AG10803 (cell line): Measurements from ENCODE around the gene HERPUD1.

Source experiments
- DNase-seq: peaks from one replicate; pipeline ENCODE4 v3.0.0; 2010; ENCODE audit warnings: low read depth
- H3K4me3 ChIP-seq: 2 replicates; pipeline ENCODE4 v1.5.1; 2011; ENCODE audit warnings: mild to moderate bottlenecking, low read length, control low read depth
- TF ChIP-seq, protein P1 (sequence below): conservative IDR thresholded peaks from 2 replicates; pipeline ENCODE4 v1.5.1; 2011; ENCODE audit warnings: mild to moderate bottlenecking, low read length, control low read depth, inconsistent platforms

HERPUD1 gene

GRCh38 chr16:56888806-56889205 lies 43.1 kb upstream of the HERPUD1 start:
- H3K4me3 ChIP-seq, result no peak overlapping the region
- DNase-seq, result no peak
- TF ChIP-seq, protein P1, sequence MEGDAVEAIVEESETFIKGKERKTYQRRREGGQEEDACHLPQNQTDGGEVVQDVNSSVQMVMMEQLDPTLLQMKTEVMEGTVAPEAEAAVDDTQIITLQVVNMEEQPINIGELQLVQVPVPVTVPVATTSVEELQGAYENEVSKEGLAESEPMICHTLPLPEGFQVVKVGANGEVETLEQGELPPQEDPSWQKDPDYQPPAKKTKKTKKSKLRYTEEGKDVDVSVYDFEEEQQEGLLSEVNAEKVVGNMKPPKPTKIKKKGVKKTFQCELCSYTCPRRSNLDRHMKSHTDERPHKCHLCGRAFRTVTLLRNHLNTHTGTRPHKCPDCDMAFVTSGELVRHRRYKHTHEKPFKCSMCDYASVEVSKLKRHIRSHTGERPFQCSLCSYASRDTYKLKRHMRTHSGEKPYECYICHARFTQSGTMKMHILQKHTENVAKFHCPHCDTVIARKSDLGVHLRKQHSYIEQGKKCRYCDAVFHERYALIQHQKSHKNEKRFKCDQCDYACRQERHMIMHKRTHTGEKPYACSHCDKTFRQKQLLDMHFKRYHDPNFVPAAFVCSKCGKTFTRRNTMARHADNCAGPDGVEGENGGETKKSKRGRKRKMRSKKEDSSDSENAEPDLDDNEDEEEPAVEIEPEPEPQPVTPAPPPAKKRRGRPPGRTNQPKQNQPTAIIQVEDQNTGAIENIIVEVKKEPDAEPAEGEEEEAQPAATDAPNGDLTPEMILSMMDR, result no peak

DNA sequence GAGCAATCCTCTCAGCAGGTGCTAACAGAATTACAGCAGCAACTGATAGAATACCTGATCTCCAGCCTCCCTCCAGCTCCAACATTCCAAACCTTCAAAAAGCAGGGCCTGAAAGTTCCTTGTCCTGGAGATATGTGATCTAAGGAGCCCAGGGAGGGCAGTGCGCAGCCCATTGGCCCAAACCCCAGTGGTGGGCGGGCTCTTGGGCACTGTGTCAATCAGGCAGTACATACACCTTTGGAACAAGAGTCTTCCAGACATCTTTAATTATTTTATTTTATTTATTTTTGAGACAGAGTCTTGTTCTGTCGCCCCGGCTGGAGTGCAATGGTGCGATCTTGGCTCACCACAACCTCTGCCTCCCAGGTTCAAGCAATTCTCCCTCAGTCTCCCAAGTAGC lies 42.7 kb upstream of the HERPUD1 start:
- DNase-seq, result no peak
- H3K4me3 ChIP-seq, result no peak overlapping the region
- TF ChIP-seq, protein P1, result no peak

GRCh38 chr16:56891685-56892084 lies 40.3 kb upstream of the HERPUD1 start:
- TF ChIP-seq, protein P1, result no peak
- no peak overlapping the region for H3K4me3 ChIP-seq
- no peak for DNase-seq

DNA sequence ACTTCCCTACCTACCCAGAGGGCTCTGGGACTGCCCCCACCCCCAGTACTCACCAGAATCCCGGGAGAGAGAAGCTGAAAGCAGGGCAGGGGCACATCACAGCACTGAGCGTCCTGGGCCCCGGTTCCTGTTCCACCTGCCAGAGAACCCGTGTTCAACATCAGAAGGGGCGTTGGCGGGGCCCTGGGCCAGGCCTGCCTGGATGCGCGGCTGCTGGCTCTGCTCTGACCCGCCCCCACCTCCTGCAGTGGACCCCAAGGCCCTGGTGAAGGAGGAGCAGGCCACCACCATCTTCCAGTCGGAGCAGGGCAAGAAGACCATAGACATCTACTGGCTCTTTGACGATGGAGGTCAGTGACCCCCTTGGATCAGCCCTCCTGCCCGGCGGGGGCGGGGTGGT lies 39.2 kb upstream of the HERPUD1 start:
- DNase-seq, result no peak
- TF ChIP-seq, protein P1, result no peak
- no peak overlapping the region for H3K4me3 ChIP-seq

DNA sequence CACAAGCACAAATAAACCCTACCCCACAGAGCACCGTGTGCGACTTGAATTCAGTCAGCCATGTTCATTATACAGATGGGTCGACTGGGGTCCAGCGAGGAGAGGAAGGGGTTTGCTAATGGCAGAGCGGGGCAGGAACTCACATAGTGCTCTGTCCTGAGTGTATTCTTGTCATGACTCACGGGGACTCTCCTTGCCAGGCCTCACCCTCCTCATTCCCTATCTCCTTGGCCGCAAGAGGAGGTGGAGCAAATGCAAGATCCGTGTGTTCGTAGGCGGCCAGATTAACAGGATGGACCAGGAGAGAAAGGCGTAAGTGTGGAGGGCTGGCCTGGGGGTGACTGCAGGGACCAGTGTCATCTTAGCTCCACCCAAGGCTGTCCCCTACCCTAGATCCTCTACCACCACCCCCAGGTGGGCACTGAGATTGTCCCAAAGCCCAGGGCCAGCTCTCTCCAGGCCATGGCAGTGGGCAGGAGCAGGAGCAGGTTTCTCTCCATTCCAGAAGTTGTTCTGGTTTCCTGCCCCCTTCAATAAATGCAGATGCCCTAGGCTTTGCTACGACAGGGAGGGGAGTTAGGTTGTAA lies 37.5 kb upstream of the HERPUD1 start:
- H3K4me3 ChIP-seq, result no peak overlapping the region
- DNase-seq, result no peak
- TF ChIP-seq, protein P1, result no peak

GRCh38 chr16:56895813-56896212 lies 36.1 kb upstream of the HERPUD1 start:
- no peak overlapping the region for H3K4me3 ChIP-seq
- TF ChIP-seq, protein P1, result no peak
- DNase-seq, result no peak

- no peak overlapping the region for H3K4me3 ChIP-seq
- DNase-seq, result no peak
- TF ChIP-seq, protein P1, result no peak
Observed at GRCh38 chr16:56896244-56896643, 35.7 kb upstream of the HERPUD1 start.
